ENCODE data around the gene SETD3. TPM values are rescaled to one million over a fixed set of nuclear protein-coding genes. Genes with fewer than 3 reads are reported as not detected.

The SETD3 gene
- total and polyA plus RNA-seq, 4 donors, result 36.4 to 60.9 (median 49.7) TPM

GRCh38 chr14:99413911-99414310, 66.7 kb downstream of the SETD3 start:
- no peak overlapping the region for H3K9ac ChIP-seq (ENCODE audit: insufficient read depth in 1 of 2, low read length in 2 of 2)
- peaks cover 0 to 2% (median 0%) of the 10 kb centered on the region in 4 donors for H3K9me3 ChIP-seq (ENCODE audit: control insufficient read depth in 4 of 4, insufficient read depth in 3 of 4, low read length in 3 of 4)
- H3K36me3 ChIP-seq (ENCODE audit: control insufficient read depth in 4 of 4, insufficient read depth in 4 of 4, low read length in 4 of 4), result peaks cover 0 to 13% (median 13%) of the 10 kb centered on the region in 4 donors
- peaks cover 0 to 4% (median under 1%) of the 10 kb centered on the region in 5 donors for H3K4me1 ChIP-seq (ENCODE audit: control insufficient read depth in 5 of 5, insufficient read depth in 5 of 5, low read length in 5 of 5)
- no peak overlapping the region for H3K27ac ChIP-seq (ENCODE audit: low read depth in 1 of 2, low read length in 1 of 2)
- no peak for ATAC-seq (ENCODE audit: insufficient read depth, low FRiP score)
- no peak for TF ChIP-seq CTCF (IDR thresholded peaks at IDR 0.05; ENCODE audit: control extremely low read depth, extremely low read depth)
- no peak overlapping the region for H3K4me3 ChIP-seq
- 96 to 97% methylated on average over 17 of the region's 17 CpGs for WGBS, 2 donors
- no peaks in the 10 kb centered on the region for H3K27me3 ChIP-seq (ENCODE audit: control insufficient read depth in 3 of 3, insufficient read depth in 3 of 3, low read length in 2 of 3)
- DNase-seq, result no peak

DNA sequence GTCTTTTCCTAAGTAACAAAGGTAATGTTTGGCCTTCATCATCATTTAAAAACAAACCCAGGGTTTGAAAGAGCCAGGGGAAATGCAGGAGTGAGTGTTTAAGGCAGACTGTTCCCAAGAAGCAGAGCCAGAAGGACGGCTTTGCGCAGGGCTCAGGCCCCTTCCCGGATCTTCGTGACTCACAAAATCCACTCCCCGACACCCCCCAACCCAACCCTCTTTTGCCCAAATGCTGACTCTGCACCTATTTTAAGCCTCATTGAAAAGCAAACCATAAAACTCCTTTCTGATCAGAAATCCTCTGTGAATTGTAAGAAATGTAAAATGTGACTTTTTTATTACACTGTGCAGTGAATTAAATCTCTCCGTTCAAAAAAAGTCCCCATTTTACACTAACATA, 67.5 kb downstream of the SETD3 start:
- no peak overlapping the region for H3K4me3 ChIP-seq
- no peak for DNase-seq
- no peak overlapping the region for H3K27ac ChIP-seq (ENCODE audit: low read depth in 1 of 2, low read length in 1 of 2)
- H3K9ac ChIP-seq (ENCODE audit: insufficient read depth in 1 of 2, low read length in 2 of 2), result no peak overlapping the region
- H3K27me3 ChIP-seq (ENCODE audit: control insufficient read depth in 3 of 3, insufficient read depth in 3 of 3, low read length in 2 of 3), result no peaks in the 10 kb centered on the region
- H3K36me3 ChIP-seq (ENCODE audit: control insufficient read depth in 4 of 4, insufficient read depth in 4 of 4, low read length in 4 of 4), result peaks cover 0 to 13% (median 13%) of the 10 kb centered on the region in 4 donors
- H3K9me3 ChIP-seq (ENCODE audit: control insufficient read depth in 4 of 4, insufficient read depth in 3 of 4, low read length in 3 of 4), result peaks cover 0 to 2% (median 0%) of the 10 kb centered on the region in 4 donors
- no peak for TF ChIP-seq CTCF (IDR thresholded peaks at IDR 0.05; ENCODE audit: control extremely low read depth, extremely low read depth)
- WGBS, 2 donors, result 92 to 94% methylated on average over 6 of the region's 6 CpGs
- no peak for ATAC-seq (ENCODE audit: insufficient read depth, low FRiP score)
- peaks cover 0 to 4% (median 3%) of the 10 kb centered on the region in 5 donors for H3K4me1 ChIP-seq (ENCODE audit: control insufficient read depth in 5 of 5, insufficient read depth in 5 of 5, low read length in 5 of 5)

GRCh38 chr14:99412117-99413061, 68.3 kb downstream of the SETD3 start:
- H3K9me3 ChIP-seq (ENCODE audit: control insufficient read depth in 4 of 4, insufficient read depth in 3 of 4, low read length in 3 of 4), result peaks cover 0 to 2% (median 0%) of the 10 kb centered on the region in 4 donors
- no peak overlapping the region for H3K9ac ChIP-seq (ENCODE audit: insufficient read depth in 1 of 2, low read length in 2 of 2)
- DNase-seq (no peak), ATAC-seq (ENCODE audit: insufficient read depth, low FRiP score) (no peak)
- no peak for TF ChIP-seq CTCF (IDR thresholded peaks at IDR 0.05; ENCODE audit: control extremely low read depth, extremely low read depth)
- no peak overlapping the region for H3K27ac ChIP-seq (ENCODE audit: low read depth in 1 of 2, low read length in 1 of 2)
- no peak overlapping the region for H3K4me3 ChIP-seq
- no peaks in the 10 kb centered on the region for H3K27me3 ChIP-seq (ENCODE audit: control insufficient read depth in 3 of 3, insufficient read depth in 3 of 3, low read length in 2 of 3)
- H3K36me3 ChIP-seq (ENCODE audit: control insufficient read depth in 4 of 4, insufficient read depth in 4 of 4, low read length in 4 of 4), result peaks cover 0 to 13% (median 13%) of the 10 kb centered on the region in 4 donors
- WGBS, 2 donors, result 81 to 89% methylated on average over 17 of the region's 17 CpGs
- H3K4me1 ChIP-seq (ENCODE audit: control insufficient read depth in 5 of 5, insufficient read depth in 5 of 5, low read length in 5 of 5), result peaks cover 0 to 8% (median 4%) of the 10 kb centered on the region in 5 donors

Measured in lung (tissue), 12 donors.